AG08396 (cell line): ENCODE results near the gene DSC1.
"Not testable (repeated sequence)": the region's sequence is repeated elsewhere in the genome, so short reads cannot be mapped to it uniquely, and the experiment has no call there.

Experiments
- DNase-seq: peaks from one replicate; pipeline ENCODE4 v3.0.0; 2012; ENCODE audit warnings: low spot score, mixed read lengths

DSC1 gene

DNA sequence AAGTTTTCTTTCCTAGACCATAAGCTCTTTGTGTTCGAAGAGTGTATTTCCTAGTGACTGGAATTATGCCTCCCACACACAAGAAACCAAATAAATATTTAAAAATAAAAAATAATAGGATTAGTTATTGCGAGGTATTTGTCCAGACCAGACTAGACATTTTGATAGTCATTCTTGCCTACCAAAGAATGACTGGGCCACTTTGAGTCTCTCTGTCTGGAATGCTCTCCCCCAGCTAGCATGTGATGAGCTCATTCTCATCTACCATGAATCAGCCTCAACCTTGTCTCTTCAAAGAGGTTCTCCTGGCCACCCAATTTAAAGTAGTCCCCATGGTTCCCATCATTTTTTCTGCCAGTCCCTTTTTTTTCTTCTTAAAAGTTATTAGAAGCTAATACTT lies 13.9 kb upstream of the DSC1 start:
- DNase-seq, result no peak

DNA sequence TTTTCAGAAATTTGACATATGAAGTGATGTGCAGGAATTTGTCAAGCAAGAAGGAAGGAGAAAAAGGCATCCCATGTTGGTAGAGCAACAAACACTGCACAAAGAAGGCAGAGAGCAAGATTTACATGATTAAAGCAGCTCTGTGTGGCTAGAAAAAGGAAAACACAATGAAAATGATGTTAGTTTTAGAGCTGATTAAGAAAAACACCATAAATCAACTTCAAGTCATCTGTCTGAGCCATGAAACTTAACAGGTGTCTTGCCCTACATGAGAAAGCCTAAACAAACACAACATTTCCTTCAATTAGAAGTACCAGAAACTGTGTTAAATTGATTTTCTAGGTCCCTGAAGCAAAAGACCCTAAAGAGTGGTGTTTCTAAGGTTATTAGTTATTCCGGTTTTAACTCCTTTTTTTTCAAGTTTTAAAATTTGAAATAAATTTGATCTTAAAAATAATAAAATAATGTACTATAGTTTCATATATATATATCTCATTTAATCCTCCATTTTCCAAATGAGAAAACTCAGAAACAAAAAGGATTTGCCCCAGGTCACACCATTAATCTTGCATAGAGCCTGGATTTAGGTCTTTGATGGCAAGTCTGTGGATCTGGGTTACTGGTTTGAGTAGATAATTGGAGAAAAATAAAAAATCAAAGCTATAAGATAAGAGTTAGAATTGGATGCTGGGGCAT lies 8.6 kb upstream of the DSC1 start:
- DNase-seq, result no peak

DNA sequence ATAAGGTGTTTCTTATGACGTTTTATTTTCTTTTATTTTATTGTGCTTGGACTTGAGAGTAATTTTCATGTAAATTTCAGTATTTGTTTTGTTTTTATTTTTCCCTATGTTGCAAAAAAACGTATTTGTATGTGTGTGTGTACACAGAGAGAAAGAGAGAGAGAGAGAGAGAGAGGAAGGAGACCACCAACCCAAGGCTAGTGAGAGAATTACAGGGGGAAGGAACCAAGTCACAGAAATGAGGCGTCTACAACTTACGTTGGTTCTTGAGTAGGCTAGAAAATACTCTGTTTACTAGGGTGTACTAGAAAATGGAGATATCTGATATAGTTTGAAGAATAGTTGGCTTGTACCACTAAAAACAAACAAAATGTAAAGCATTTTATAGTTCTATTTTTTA lies 7.7 kb upstream of the DSC1 start:
- no peak for DNase-seq

DNA sequence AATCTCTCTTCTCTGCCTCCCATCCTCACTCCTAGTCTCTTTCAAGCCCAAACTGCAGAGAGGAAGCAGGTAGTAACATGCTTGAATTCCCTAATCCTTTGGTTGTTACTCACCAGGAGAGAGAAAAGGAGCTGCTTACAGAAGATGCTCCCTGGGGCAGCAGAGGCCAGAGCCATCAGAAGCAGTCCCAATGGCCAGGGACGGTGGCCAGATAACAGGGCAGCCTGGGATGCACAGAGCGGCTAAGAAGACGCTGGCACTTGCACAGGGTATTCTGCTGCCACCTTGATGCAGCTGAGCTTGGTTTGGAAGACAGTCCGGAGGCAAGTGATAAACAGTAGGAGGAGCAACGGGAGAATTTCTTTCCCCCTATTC lies 250 bp downstream of the DSC1 start:
- no peak for DNase-seq

- no peak for DNase-seq
These were observed 768 bp downstream of the DSC1 start for GRCh38 chr18:31161757-31162418.

DNA sequence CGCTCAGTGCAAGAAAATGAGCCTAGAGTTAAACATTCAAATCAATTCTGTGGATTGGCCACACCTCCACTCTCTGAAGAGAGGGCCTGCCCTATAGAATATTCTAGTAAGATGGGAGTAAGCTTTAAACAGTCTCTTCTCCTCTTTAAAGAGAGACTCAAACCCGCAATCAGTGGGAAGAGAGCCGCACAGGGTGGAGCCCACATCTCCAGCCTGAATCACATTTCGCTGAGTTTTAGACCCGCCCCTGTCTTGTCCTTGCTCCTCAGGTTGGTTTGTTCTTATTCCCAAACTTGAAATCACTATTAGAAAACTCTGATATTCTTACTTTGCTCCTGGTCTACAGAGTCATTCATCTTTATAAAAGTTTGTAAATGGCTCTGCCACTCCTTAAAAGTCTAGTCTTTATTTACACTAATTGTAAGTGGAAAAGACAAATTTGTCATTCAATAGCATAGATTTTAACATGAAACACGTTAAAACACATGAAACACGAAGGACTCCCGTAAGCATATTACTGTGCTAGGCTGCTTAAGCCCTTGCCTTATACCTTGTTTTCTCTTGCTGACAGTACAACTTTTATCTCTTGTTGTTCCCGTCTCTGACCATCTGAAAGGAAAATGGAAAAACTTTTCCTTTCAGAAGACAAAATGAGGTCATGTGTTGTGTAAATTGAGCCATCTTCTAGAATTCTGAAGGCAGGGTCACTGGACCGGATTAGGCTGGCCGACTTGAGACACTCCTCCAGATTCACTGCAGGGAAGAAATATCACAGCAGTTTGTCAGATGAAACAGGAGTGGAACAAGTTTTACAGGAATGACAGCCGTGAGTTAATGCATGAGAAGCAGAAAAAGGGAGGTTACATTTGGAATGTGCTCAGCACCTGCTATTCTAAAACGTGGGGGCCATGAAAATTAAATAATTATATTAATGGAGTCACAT lies 5.6 kb downstream of the DSC1 start:
- DNase-seq, result peak; percentile 2

- no peak for DNase-seq
These were observed 7.2 kb downstream of the DSC1 start for GRCh38 chr18:31155498-31155897.

- DNase-seq, result no peak
These were observed 8.5 kb downstream of the DSC1 start for GRCh38 chr18:31154181-31154580.

- no peak for DNase-seq
These were observed 13.3 kb downstream of the DSC1 start for GRCh38 chr18:31149351-31149750.

- no peak for DNase-seq
These were observed 14.1 kb downstream of the DSC1 start for GRCh38 chr18:31148600-31148999.

GRCh38 chr18:31146809-31147208 lies 15.8 kb downstream of the DSC1 start:
- DNase-seq, result no peak

DNA sequence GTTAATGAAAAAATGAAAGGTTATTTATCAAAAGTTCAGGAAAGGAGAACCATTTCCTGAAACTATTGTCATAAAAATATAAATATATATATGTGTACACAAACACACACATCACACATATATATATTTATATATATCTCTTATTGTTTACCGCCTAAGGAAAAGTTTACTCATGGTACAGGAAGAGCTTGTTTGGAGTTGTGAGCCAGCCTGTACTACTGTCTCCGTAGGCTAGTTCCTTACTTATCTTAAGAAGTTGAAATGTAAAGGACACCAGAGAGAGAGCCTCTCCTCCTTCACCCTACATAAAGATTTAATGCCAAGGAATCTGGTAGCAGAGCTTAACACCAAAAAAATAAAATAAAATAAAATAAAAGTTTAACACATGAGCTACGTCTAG lies 19.6 kb downstream of the DSC1 start:
- no peak for DNase-seq

- no peak for DNase-seq
These were observed 23.9 kb downstream of the DSC1 start for GRCh38 chr18:31138709-31139108.

DNA sequence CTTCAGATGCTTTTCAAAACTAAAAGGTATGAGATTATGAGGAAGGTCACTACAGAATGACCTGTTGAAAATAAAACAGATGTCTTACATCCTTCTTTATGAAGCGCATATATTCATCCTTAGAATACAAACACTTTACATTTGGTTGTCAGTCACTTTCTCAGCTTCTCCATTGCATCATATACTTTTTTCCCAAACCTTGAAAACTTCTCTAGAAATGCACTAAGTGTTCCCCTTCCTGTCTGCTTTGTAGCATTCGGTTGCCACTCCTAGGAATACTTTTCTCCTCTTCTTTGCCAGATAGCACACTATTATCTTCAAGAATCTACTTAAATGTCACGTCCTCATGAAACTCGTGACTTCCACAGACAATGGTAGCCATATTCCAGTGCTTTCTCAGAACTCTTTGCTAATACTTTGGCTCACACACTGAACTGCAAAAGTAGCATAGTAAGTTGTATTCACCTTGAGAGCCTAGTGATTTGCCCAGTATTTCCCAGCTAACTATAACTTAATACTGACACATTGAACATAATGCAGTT lies 27.6 kb downstream of the DSC1 start:
- DNase-seq, result no peak

DNA sequence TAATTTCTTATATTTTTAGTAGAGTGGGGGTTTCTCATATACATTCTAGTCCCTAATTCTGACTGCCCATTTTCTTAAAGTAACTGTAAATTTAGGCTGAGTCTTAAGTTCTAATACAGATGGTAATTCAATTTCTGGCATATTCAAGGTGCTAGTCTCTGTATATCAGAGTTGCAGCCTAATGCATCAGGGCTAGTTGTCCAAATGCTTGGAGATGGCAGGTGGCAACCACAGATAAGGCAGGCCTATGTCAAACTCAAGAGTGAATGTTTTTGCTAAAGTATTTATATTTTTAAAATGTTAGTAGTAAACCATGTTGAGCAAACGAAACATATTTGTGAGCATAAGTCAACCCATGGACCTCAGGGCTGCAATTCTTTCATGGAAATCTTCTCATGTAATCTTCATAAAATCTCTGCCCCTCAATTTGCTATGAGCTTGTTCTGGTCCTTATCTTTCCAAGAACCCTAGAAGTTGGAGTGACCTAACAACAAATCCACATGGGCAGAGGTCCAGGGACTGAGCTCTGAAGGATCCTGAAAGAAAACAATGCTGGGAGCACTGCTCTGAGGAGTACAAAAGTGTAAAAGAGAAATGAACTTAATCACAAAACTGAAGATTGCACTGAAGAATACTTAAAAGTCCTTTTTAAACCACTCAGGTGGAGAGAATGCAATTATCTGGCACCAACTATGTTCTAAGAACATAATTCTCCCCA lies 33.1 kb downstream of the DSC1 start:
- DNase-seq, result no peak

GRCh38 chr18:31125878-31126277 lies 36.8 kb downstream of the DSC1 start:
- no peak for DNase-seq

- DNase-seq, result not testable (repeated sequence)
These were observed 39.5 kb downstream of the DSC1 start for GRCh38 chr18:31123125-31123524.

- no peak for DNase-seq
These were observed 42.1 kb downstream of the DSC1 start for GRCh38 chr18:31120594-31120993.

GRCh38 chr18:31116853-31117595 lies 45.6 kb downstream of the DSC1 start:
- DNase-seq, result no peak

GRCh38 chr18:31112804-31113203 lies 49.9 kb downstream of the DSC1 start:
- DNase-seq, result no peak

GRCh38 chr18:31105733-31106132 lies 56.9 kb downstream of the DSC1 start:
- no peak for DNase-seq
